HCT116 (cell line): ENCODE measurements around the gene SLC25A36. TPM values are rescaled to one million over a fixed set of nuclear protein-coding genes. Genes with fewer than 3 reads are reported as not detected.
A peak's percentile ranks its signal among the peaks of the same experiment; 100 is the strongest.

ENCODE experiments used
- ATAC-seq: fragments of 200-7000 bp; cut with Tn5 transposase; 2 replicates; pipeline ENCODE4 v1.9.1; 2020; ENCODE audit warnings: mild to moderate bottlenecking, moderate library complexity
- BruUV-seq: library from RNA; stranded (reverse); fragments of 400-500 nt; replicated peaks from 2 replicates; lab custom pipeline; 2021; lab: Mats Ljungman, UMichigan
- CTCF ChIA-PET: fragments of 300-600 bp; sonication (Branson Sonifier 250); formaldehyde crosslinking; loops from one replicate; lab custom pipeline; 2021; ENCODE audit warnings: antibody characterized with exemption; lab: Charles Lee
- POLR2A ChIA-PET: fragments of 300-600, 350-600 bp; sonication (Branson Sonifier 250); formaldehyde crosslinking; loops from one replicate; lab custom pipeline; 2021; ENCODE audit warnings: antibody characterized with exemption; lab: Charles Lee
- RAD21 ChIA-PET, 2 experiments: fragments of 300-600 bp; sonication (Branson Sonifier 250); formaldehyde crosslinking; loops; one replicate each; lab custom pipeline; 2023; ENCODE audit warnings: low total read pairs in 2 of 2; ENCODE audit not compliant: uncharacterized antibody in 2 of 2, unreplicated experiment in 2 of 2, low non-redundant PET in 1 of 2; lab: Charles Lee
- DNase-seq: peaks from one replicate; pipeline ENCODE4 v3.0.0-alpha.2; 2010; ENCODE audit warnings: low read depth, low spot score
- H2AFZ ChIP-seq: fragments of 200-600 bp; shearing (Covaris generic), sonication (generic); 2 replicates; pipeline ENCODE4 v1.6.1; 2017; ENCODE audit warnings: low read depth, mixed run types, mixed read lengths, antibody characterized with exemption, low read length; ENCODE audit not compliant: poor library complexity, severe bottlenecking
- H3K27ac ChIP-seq: 2 replicates; pipeline ENCODE4 v1.5.1; 2012; ENCODE audit warnings: low read depth, low read length
- H3K27me3 ChIP-seq: fragments of 200-600 bp; sonication (generic); 2 replicates; pipeline ENCODE4 v1.6.1; 2016; ENCODE audit warnings: mixed run types, low read length, mixed read lengths; ENCODE audit not compliant: insufficient read depth
- H3K36me3 ChIP-seq, 2 experiments: fragments of 200-500 bp in 1 of 2; fragments of 200-600 bp in 1 of 2; sonication (Bioruptor generic) in 1 of 2; sonication (generic) in 1 of 2; 2 replicates each; pipeline versions ENCODE4 v1.5.1 to v1.6.1; 2014 to 2016; ENCODE audit warnings: low read length in 2 of 2, inconsistent platforms in 1 of 2, mixed read lengths in 1 of 2, mixed run types in 1 of 2; ENCODE audit not compliant: insufficient read depth in 2 of 2, control insufficient read depth in 1 of 2
- H3K4me1 ChIP-seq, 2 experiments: fragments of 200-600 bp in 1 of 2; sonication (generic) in 1 of 2; 2 replicates each; pipeline versions ENCODE4 v1.5.1 to v1.6.1; 2012 to 2017; ENCODE audit warnings: low read length in 2 of 2, inconsistent platforms in 1 of 2, mild to moderate bottlenecking in 1 of 2, mixed read lengths in 1 of 2, mixed run types in 1 of 2, moderate library complexity in 1 of 2; ENCODE audit not compliant: insufficient read depth in 2 of 2, control insufficient read depth in 1 of 2
- H3K4me2 ChIP-seq: fragments of 200-600 bp; sonication (generic); 2 replicates; pipeline ENCODE4 v1.6.1; 2017; ENCODE audit warnings: mixed run types, low read length, mixed read lengths
- H3K4me3 ChIP-seq, 2 experiments: fragments of 200-600 bp in 1 of 2; sonication (generic) in 1 of 2; replicated peaks in 1 of 2; 2 replicates each; pipeline ENCODE4 v1.5.1; 2011 to 2016; ENCODE audit warnings: low read length in 2 of 2, control low read depth in 1 of 2, low read depth in 1 of 2, mild to moderate bottlenecking in 1 of 2, mixed read lengths in 1 of 2, mixed run types in 1 of 2
- H3K79me2 ChIP-seq: fragments of 200-600 bp; sonication (generic); 2 replicates; pipeline ENCODE4 v1.6.1; 2017; ENCODE audit warnings: mild to moderate bottlenecking, mixed run types, low read length, moderate library complexity, mixed read lengths; ENCODE audit not compliant: insufficient read depth
- H3K9ac ChIP-seq: fragments of 200-600 bp; sonication (generic); 2 replicates; pipeline ENCODE4 v1.6.1; 2016; ENCODE audit warnings: low read length, mixed read lengths
- H3K9me2 ChIP-seq: fragments of 200-600 bp; sonication (generic), shearing (Covaris generic); 2 replicates; pipeline ENCODE4 v1.6.1; 2017; ENCODE audit warnings: mixed run types, mild to moderate bottlenecking, moderate library complexity; ENCODE audit not compliant: insufficient read depth
- H3K9me3 ChIP-seq, 2 experiments: fragments of 200-500 bp in 1 of 2; fragments of 200-600 bp in 1 of 2; sonication (Bioruptor generic) in 1 of 2; sonication (generic) in 1 of 2; 2 replicates each; pipeline ENCODE4 v1.6.1; 2014 to 2017; ENCODE audit warnings: low read length in 2 of 2, mixed read lengths in 2 of 2, inconsistent platforms in 1 of 2, low read depth in 1 of 2, mild to moderate bottlenecking in 1 of 2, mixed run types in 1 of 2, moderate library complexity in 1 of 2; ENCODE audit not compliant: control insufficient read depth in 1 of 2, insufficient read depth in 1 of 2
- H4K20me1 ChIP-seq: fragments of 200-600 bp; sonication (generic), shearing (Covaris generic); 2 replicates; pipeline ENCODE4 v1.6.1; 2017; ENCODE audit warnings: mixed run types, mild to moderate bottlenecking, moderate library complexity; ENCODE audit not compliant: insufficient read depth
- CBX3 ChIP-seq: IDR thresholded peaks from 2 replicates; pipeline ENCODE4 v1.6.1; 2012; ENCODE audit warnings: low read depth
- EZH2phosphoT487 ChIP-seq: fragments of 200-600 bp; IDR thresholded peaks from 2 replicates; pipeline ENCODE4 v1.6.1; 2018; ENCODE audit warnings: antibody characterized with exemption, borderline replicate concordance
- POLR2A ChIP-seq: IDR thresholded peaks from 2 replicates; pipeline ENCODE4 v1.7.0; 2011; ENCODE audit warnings: borderline replicate concordance; ENCODE audit not compliant: insufficient read depth, insufficient read length; ENCODE audit errors: extremely low read depth
- POLR2AphosphoS5 ChIP-seq: IDR thresholded peaks from 2 replicates; pipeline ENCODE4 v1.6.1; 2011; ENCODE audit warnings: mild to moderate bottlenecking, low read depth, low read length, moderate library complexity
- SIN3A ChIP-seq: IDR thresholded peaks from 2 replicates; pipeline ENCODE4 v1.6.1; 2012; ENCODE audit warnings: low read depth
- TCF7L2 ChIP-seq: IDR thresholded peaks from 2 replicates; pipeline ENCODE4 v1.7.0; 2011; ENCODE audit warnings: borderline replicate concordance, inconsistent platforms; ENCODE audit not compliant: insufficient read depth, insufficient read length; ENCODE audit errors: extremely low read depth
- YY1 ChIP-seq: IDR thresholded peaks from 2 replicates; pipeline ENCODE4 v1.6.1; 2011; ENCODE audit warnings: low read length, low read depth, moderate library complexity, mild to moderate bottlenecking; ENCODE audit not compliant: insufficient replicate concordance; ENCODE audit errors: extremely low read depth
- ZBTB33 ChIP-seq: IDR thresholded peaks from 2 replicates; pipeline ENCODE4 v1.6.1; 2011; ENCODE audit warnings: mild to moderate bottlenecking, low read length, moderate library complexity; ENCODE audit not compliant: insufficient replicate concordance; ENCODE audit errors: extremely low read depth
- ZFX ChIP-seq: fragments of 450-650 bp; IDR thresholded peaks from 2 replicates; pipeline ENCODE4 v1.6.1; 2017
- ZNF274 ChIP-seq: fragments of 200-500 bp; sonication (Bioruptor generic); IDR thresholded peaks from 2 replicates; pipeline ENCODE4 v1.6.1; 2014; ENCODE audit warnings: mild to moderate bottlenecking, low read depth, low read length, inconsistent platforms
- intact Hi-C: fragments of 100-400 bp; cut with micrococcal nuclease; formaldehyde crosslinking; loops from 2 replicates; pipeline ENCODE4 v1.10.0; 2022
- total RNA-seq: library from RNA; stranded (reverse); gene quantifications from one replicate; pipeline ENCODE4 v1.2.1, GENCODE V29; 2021; ENCODE audit not compliant: unreplicated experiment
- TF ChIP-seq, protein P1 (sequence below): IDR thresholded peaks from 2 replicates; pipeline ENCODE4 v1.6.1; 2012

Gene SLC25A36
- total RNA-seq, 1 experiment from 2014 or later: 81.2 TPM

DNA sequence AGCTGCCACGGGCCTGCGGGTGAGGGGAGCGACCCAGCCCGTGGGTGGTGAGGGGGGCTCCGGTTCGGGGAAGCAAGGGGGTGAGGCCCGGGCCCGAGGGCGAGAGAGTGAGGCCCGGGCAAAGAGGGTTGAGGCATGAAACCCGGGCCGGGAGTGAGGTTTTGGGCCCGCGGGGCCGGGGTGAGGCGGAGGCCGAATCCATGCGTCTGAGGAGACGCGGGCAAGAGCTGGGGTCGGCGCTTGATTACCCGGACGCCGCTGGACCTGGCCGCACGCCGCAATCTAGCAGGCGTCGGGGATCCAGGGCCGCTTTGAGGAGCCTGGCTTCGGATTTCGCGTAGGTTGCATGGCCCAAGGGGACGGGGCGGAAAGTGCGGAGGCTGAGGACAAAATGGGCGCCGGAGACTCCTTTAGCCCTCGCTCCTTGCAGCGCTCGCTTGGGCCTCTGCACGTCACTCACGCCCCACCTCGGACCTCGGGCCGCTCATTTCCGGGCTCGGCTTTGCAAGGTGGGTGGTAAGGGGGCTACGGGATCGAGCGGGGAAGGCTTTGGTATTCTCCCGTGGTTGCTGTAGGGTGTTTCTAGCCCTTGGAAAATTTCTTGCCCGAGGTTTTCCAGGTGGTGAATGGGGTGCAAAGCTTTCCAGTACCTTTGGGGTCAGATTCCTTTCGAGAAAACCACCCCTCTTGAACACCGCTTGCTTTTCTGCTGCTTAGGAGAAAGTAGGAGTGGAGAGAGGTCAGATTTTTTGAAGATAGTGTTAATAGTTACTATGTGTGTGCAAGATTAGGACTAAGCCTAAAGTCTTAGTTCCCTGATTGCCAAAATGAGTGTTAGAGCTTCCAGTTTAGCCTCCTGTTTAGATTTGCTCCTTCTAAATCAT, 827 bp downstream of the SLC25A36 start:
- RAD21 ChIA-PET: no interaction called here
- H3K36me3 ChIP-seq: no peaks in the 10 kb centered on the region
- H3K9me2 ChIP-seq: no peaks in the 10 kb centered on the region
- H3K4me1 ChIP-seq: peaks cover 4 to 17% of the 10 kb centered on the region in 2 experiments; a peak in 3 of 4 replicates
- CTCF ChIA-PET: no interaction called here
- TF ChIP-seq YY1 (peak; percentile 67), POLR2AphosphoS5 (peak; percentile 51), ZFX (peak; percentile 88)
- TF ChIP-seq, protein P1, sequence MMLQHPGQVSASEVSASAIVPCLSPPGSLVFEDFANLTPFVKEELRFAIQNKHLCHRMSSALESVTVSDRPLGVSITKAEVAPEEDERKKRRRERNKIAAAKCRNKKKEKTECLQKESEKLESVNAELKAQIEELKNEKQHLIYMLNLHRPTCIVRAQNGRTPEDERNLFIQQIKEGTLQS: no peak
- peaks cover 14% of the 10 kb centered on the region; the same call in 1 of the 2 replicates for H4K20me1 ChIP-seq
- no TSS peak for BruUV-seq
- peaks cover 54% of the 10 kb centered on the region for H3K79me2 ChIP-seq
- H3K4me2 ChIP-seq: peak overlapping the region; percentile 83
- no peaks in the 10 kb centered on the region for H3K9me3 ChIP-seq
- H3K27ac ChIP-seq: peak overlapping the region; percentile 65
- no peak for DNase-seq
- POLR2A ChIA-PET: no interaction called here
- no peaks in the 10 kb centered on the region for H3K27me3 ChIP-seq
- intact Hi-C loops: no loop called here
- peak overlapping the region; percentile 81 to 87 for H3K4me3 ChIP-seq
- H3K9ac ChIP-seq: peak overlapping the region; percentile 95
- no peak overlapping the region for H2AFZ ChIP-seq
- peak; percentile 56 for ATAC-seq

DNA sequence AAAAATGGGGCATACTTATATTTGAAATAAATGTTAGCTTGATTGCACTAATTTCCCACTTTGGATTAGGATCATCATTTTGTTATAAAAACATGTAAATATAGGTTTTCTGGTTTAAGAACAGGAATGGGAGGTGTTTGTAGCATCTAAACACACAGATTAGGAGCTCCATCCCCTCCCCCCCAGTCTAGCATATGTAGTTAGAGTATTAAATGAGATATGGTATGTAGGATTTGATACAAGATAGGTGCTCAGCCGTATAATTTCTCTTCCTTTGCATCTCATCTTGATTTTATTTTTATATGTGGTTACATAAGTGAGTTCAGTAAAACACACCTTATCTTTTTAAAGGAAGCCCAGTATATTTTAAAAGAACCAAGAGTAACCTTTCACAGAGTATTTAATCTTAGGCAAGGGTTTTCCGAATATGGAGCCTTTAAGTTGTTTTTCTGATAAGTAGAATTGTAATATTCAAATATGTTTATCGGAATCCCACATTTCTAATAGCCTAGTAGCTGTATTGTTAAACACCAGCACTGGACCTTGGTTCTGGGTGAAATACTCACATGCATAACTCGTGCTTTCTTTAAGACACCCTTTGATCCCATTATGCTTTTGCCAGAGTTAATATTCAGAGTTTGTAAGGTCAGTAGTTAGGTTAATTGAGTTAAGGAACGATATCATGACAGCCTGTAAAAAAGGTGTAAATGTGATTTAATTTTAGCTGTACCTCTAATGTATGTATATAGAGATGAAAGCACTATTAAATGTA, 2.3 kb downstream of the SLC25A36 start:
- no peak for DNase-seq
- intact Hi-C loops: no loop called here
- no peaks in the 10 kb centered on the region for H3K9me3 ChIP-seq
- H3K4me2 ChIP-seq: peak overlapping the region; percentile 83; the same call in 1 of the 2 replicates
- no peaks in the 10 kb centered on the region for H3K9me2 ChIP-seq
- no peak overlapping the region for H2AFZ ChIP-seq
- H3K4me3 ChIP-seq: no peak overlapping the region
- RAD21 ChIA-PET: no interaction called here
- no TSS peak for BruUV-seq
- H3K27me3 ChIP-seq: no peaks in the 10 kb centered on the region
- no peak overlapping the region for H3K27ac ChIP-seq
- H3K36me3 ChIP-seq: no peaks in the 10 kb centered on the region
- TF ChIP-seq ZNF274: no peak
- TF ChIP-seq TCF7L2: no peak
- TF ChIP-seq CBX3: no peak
- TF ChIP-seq, protein P1: no peak
- no peak for TF ChIP-seq EZH2phosphoT487
- no peak for TF ChIP-seq ZBTB33
- TF ChIP-seq ZFX: no peak
- no peak for TF ChIP-seq POLR2A
- TF ChIP-seq SIN3A: no peak
- TF ChIP-seq, all 23 proteins: peak for 0
- Histone ChIP-seq H3K79me2 (peaks cover 68% of the 10 kb centered on the region), H3K9ac (peak overlapping the region; percentile 95; the same call in 1 of the 2 replicates), H4K20me1 (peaks cover 14% of the 10 kb centered on the region; the same call in 1 of the 2 replicates), H3K4me1 (peaks cover 4 to 17% of the 10 kb centered on the region in 2 experiments; a peak in 3 of 4 replicates)
- CTCF ChIA-PET: no interaction called here
- no peak for ATAC-seq
- POLR2A ChIA-PET: interaction anchor here (0.7 kb wide), 1 partner anchor 215 kb away, joined by 3 read pairs; no protein-coding TSS in a partner anchor
